ENCODE measurements around the gene PNPO. TPM values are rescaled to one million over a fixed set of nuclear protein-coding genes. Genes with fewer than 3 reads are reported as not detected.

The PNPO gene
- total RNA-seq, 2 donors from 2014 or later = 27.8 to 55.4 TPM

DNA sequence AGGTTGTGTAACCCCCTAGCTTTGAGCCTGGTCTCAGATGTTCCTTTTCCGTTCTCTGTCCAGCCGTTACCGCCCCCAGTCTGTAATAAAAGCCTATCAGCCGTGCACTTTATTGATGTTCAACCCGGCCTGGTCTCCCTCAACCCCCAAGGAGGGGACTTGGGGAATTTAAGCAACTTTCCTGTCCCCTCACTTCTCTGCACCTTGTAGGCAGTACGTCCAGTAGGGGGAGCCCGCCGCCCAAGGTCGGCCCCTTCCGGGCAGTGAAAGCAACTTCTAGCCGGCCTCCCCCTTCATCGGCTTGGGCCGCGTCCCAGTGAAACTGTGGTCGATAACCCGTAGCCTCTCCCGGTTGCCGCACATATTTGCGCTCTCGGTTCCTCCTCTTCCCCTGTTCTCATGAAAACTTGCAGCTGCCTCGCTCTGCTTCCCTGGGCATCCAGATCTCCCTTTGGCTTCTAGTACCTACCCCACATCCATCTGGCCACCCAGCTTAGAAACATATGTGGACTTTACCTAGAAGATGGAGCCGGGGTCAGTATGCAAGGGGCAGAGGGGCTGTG, 7.9 kb downstream of the PNPO start:
- intact Hi-C loops (cut with DNase I) = no loop called here
- ATAC-seq = peak; percentile 73
- Histone ChIP-seq H3K4me1 (peaks cover 100% of the 10 kb centered on the region), H3K27me3 (no peaks in the 10 kb centered on the region), H3K27ac (peak overlapping the region; percentile 96 to 100 (median 98)), H3K9me3 (no peaks in the 10 kb centered on the region), H3K36me3 (replicated peaks in 1 of 2; ENCODE audit: insufficient read depth in 1 of 2, low read depth in 2 of 2) (peaks cover 4 to 8% of the 10 kb centered on the region in 2 donors), H3K4me3 (no peak overlapping the region)
- TF ChIP-seq CTCF (IDR thresholded peaks at IDR 0.05) (peak; percentile 78 to 98 (median 97)), POLR2A (IDR thresholded peaks at IDR 0.05) (peak; percentile 28 to 79 (median 68))
- peak; percentile 96 to 97 (median 97) for DNase-seq
- 1 to 2% methylated on average over 22 of the region's 22 CpGs for WGBS, 2 donors

GRCh38 chr17:47949946-47950345, 8.6 kb downstream of the PNPO start:
- TF ChIP-seq CTCF (IDR thresholded peaks at IDR 0.05) (peak in 1 of 7 experiments; percentile 3), POLR2A (IDR thresholded peaks at IDR 0.05) (peak in 1 of 3 donors; percentile 20)
- Histone ChIP-seq H3K4me1 (peaks cover 98% of the 10 kb centered on the region), H3K27ac (peak overlapping the region; percentile 96 to 100 (median 98)), H3K36me3 (replicated peaks in 1 of 2; ENCODE audit: insufficient read depth in 1 of 2, low read depth in 2 of 2) (peaks cover 4 to 8% of the 10 kb centered on the region in 2 donors), H3K4me3 (no peak overlapping the region), H3K27me3 (no peaks in the 10 kb centered on the region), H3K9me3 (no peaks in the 10 kb centered on the region)
- intact Hi-C loops (cut with DNase I) = no loop called here
- 5 to 11% methylated on average over 3 of the region's 3 CpGs for WGBS, 2 donors
- DNase-seq (peak; percentile 87 to 92 (median 90)), ATAC-seq (peak; percentile 53)

DNA sequence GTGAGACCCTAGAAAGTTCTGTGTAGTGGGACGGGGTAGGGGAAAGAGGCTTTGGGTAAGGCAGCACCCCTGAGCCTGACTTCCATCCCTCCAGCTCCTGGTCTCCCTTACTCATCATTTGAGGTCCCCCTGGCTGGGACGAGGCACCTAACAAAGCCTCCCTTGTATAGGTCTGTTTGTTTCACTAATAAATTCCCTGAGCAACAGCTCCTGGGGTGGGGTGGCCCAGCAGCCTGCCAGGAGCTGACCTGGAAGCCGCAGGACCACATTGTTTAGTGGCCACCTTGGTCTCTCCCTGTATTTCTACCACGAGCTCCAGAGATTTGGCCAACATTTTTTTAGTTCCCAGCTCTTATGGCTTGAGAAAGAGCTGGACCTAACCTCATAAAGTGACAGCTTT, 9.1 kb downstream of the PNPO start:
- H3K4me3 ChIP-seq = no peak overlapping the region
- H3K36me3 ChIP-seq (replicated peaks in 1 of 2; ENCODE audit: insufficient read depth in 1 of 2, low read depth in 2 of 2) = peaks cover 4 to 8% of the 10 kb centered on the region in 2 donors
- 44 to 58% methylated on average over 4 of the region's 4 CpGs for WGBS, 2 donors
- ATAC-seq = peak; percentile 6
- intact Hi-C loops (cut with DNase I) = no loop called here
- H3K27ac ChIP-seq = peak overlapping the region; percentile 96 to 100 (median 98)
- H3K4me1 ChIP-seq = peaks cover 93% of the 10 kb centered on the region
- DNase-seq = peak; percentile 58 to 75 (median 72)
- H3K27me3 ChIP-seq = no peaks in the 10 kb centered on the region
- TF ChIP-seq CTCF (IDR thresholded peaks at IDR 0.05) (no peak), POLR2A (IDR thresholded peaks at IDR 0.05) (no peak)
- H3K9me3 ChIP-seq = no peaks in the 10 kb centered on the region

GRCh38 chr17:47952171-47953021, 11.0 kb downstream of the PNPO start:
- ATAC-seq = no peak

More at GRCh38 chr17:47952171-47953021, 11.0 kb downstream of the PNPO start:
- intact Hi-C loops (cut with DNase I) = no loop called here
- H3K36me3 ChIP-seq (replicated peaks in 1 of 2; ENCODE audit: insufficient read depth in 1 of 2, low read depth in 2 of 2) = peaks cover 4 to 8% of the 10 kb centered on the region in 2 donors
- H3K9me3 ChIP-seq = no peaks in the 10 kb centered on the region
- 27 to 28% methylated on average over 12 of the region's 12 CpGs for WGBS, 2 donors
- peak overlapping the region; percentile 96 to 100 (median 98) for H3K27ac ChIP-seq
- H3K4me1 ChIP-seq = peaks cover 73% of the 10 kb centered on the region
- no peak overlapping the region for H3K4me3 ChIP-seq
- peak; percentile 52 to 69 (median 64) for DNase-seq
- no peak for TF ChIP-seq CTCF (IDR thresholded peaks at IDR 0.05)
- peak; percentile 24 to 43 (median 26) for TF ChIP-seq POLR2A (IDR thresholded peaks at IDR 0.05)
- H3K27me3 ChIP-seq = no peaks in the 10 kb centered on the region

Measured in body of pancreas (tissue), 4 donors.